Breast epithelium (tissue), 4 donors: ENCODE results near the gene NAA38. TPM values are rescaled to one million over a fixed set of nuclear protein-coding genes. Genes with fewer than 3 reads are reported as not detected.
A peak's percentile ranks its signal among the peaks of the same experiment; 100 is the strongest.

Source experiments
- DNase-seq, 2 donors: peaks; one replicate each; pipeline ENCODE4 v3.0.0-alpha.2; 2019; ENCODE audit warnings: low spot score in 2 of 2
- H3K27ac ChIP-seq, 2 donors: fragments of 200-600 bp; sonication (generic) in 1 of 2; one replicate each; pipeline ENCODE4 v1.5.1; 2016 to 2019; ENCODE audit warnings: mild to moderate bottlenecking in 1 of 2
- H3K27me3 ChIP-seq, 2 donors: fragments of 200-600 bp; sonication (generic) in 1 of 2; one replicate each; pipeline versions ENCODE4 v1.5.1 to v1.6.0; 2017 to 2019; ENCODE audit warnings: control low read depth in 1 of 2, mild to moderate bottlenecking in 1 of 2
- H3K36me3 ChIP-seq: fragments of 200-600 bp; one replicate; pipeline ENCODE4 v1.5.1; 2019
- H3K4me1 ChIP-seq, 2 donors: fragments of 200-600 bp; sonication (generic); one replicate each; pipeline ENCODE4 v1.5.1; 2016 to 2019; ENCODE audit warnings: control low read depth in 1 of 2
- H3K4me3 ChIP-seq, 3 donors: fragments of 200-600 bp; sonication (generic); 1 replicate in 2 of 3; 2 replicates in 1 of 3; pipeline ENCODE4 v1.5.1; 2016 to 2019; ENCODE audit warnings: mild to moderate bottlenecking in 3 of 3, moderate library complexity in 2 of 3
- H3K9me3 ChIP-seq, 2 donors: fragments of 200-600 bp; sonication (generic) in 1 of 2; one replicate each; pipeline ENCODE4 v1.5.1; 2016 to 2019; ENCODE audit warnings: control low read depth in 1 of 2
- CTCF ChIP-seq, 3 donors: fragments of 450-650 bp; IDR thresholded peaks; one replicate each; pipeline ENCODE4 v1.5.1; 2016 to 2017; ENCODE audit warnings: antibody characterized with exemption in 3 of 3, mild to moderate bottlenecking in 3 of 3, moderate library complexity in 3 of 3
- POLR2A ChIP-seq: fragments of 450-650 bp; IDR thresholded peaks from one replicate; pipeline ENCODE4 v1.6.1; 2016; ENCODE audit warnings: antibody characterized with exemption, mild to moderate bottlenecking, moderate library complexity
- POLR2AphosphoS5 ChIP-seq, 3 donors: sonication (generic); formaldehyde crosslinking; IDR thresholded peaks; one replicate each; pipeline ENCODE4 v1.6.1; 2017; ENCODE audit warnings: antibody characterized with exemption in 3 of 3
- intact Hi-C: fragments of 100-400 bp; cut with DNase I; formaldehyde crosslinking; loops from one replicate; pipeline ENCODE4 v1.15.1; 2023; ENCODE audit warnings: low total_unique reads
- total RNA-seq, 3 donors: library from RNA; depleted of rRNA; stranded (reverse); fragments of >200 nt; gene quantifications; one replicate each; pipeline ENCODE4 v1.1.0, GENCODE V29; 2016

NAA38 gene
- total RNA-seq, 3 donors from 2014 or later = 84.7 to 92.4 (median 89.9) TPM

GRCh38 chr17:7852262-7852670, 5.1 kb downstream of the NAA38 start:
- peak overlapping the region; percentile 35 to 44 for H3K27ac ChIP-seq
- no peaks in the 10 kb centered on the region for H3K27me3 ChIP-seq
- intact Hi-C loops = no loop called here
- DNase-seq = no peak
- H3K4me3 ChIP-seq = peak overlapping the region in 1 of 3 donors; percentile 34
- H3K4me1 ChIP-seq = peaks cover 8 to 9% of the 10 kb centered on the region in 2 donors
- no peaks in the 10 kb centered on the region for H3K9me3 ChIP-seq
- TF ChIP-seq CTCF (IDR thresholded peaks at IDR 0.05) (no peak), POLR2AphosphoS5 (IDR thresholded peaks at IDR 0.05) (no peak), POLR2A (no peak)
- no peaks in the 10 kb centered on the region for H3K36me3 ChIP-seq

GRCh38 chr17:7851438-7852261, 5.7 kb downstream of the NAA38 start:
- H3K27me3 ChIP-seq = no peaks in the 10 kb centered on the region
- peaks cover 8 to 9% of the 10 kb centered on the region in 2 donors for H3K4me1 ChIP-seq
- no peaks in the 10 kb centered on the region for H3K9me3 ChIP-seq
- H3K36me3 ChIP-seq = no peaks in the 10 kb centered on the region
- DNase-seq = peak; percentile 80 to 92
- H3K4me3 ChIP-seq = peak overlapping the region in 2 of 3 donors; percentile 20 to 34
- intact Hi-C loops = no loop called here
- peak overlapping the region; percentile 35 to 44 for H3K27ac ChIP-seq
- no peak for TF ChIP-seq POLR2A
- peak; percentile 62 to 73 (median 70) for TF ChIP-seq POLR2AphosphoS5 (IDR thresholded peaks at IDR 0.05)
- TF ChIP-seq CTCF (IDR thresholded peaks at IDR 0.05) = peak; percentile 97 to 99 (median 98)

- Histone ChIP-seq H3K4me1 (peaks cover 5 to 6% of the 10 kb centered on the region in 2 donors), H3K4me3 (peak overlapping the region in 1 of 3 donors; percentile 34), H3K9me3 (no peaks in the 10 kb centered on the region), H3K27me3 (no peaks in the 10 kb centered on the region), H3K36me3 (no peaks in the 10 kb centered on the region), H3K27ac (no peak overlapping the region)
- intact Hi-C loops = no loop called here
- no peak for TF ChIP-seq CTCF (IDR thresholded peaks at IDR 0.05)
- no peak for TF ChIP-seq POLR2A
- TF ChIP-seq POLR2AphosphoS5 (IDR thresholded peaks at IDR 0.05) = no peak
- DNase-seq = no peak
Observed at GRCh38 chr17:7850701-7851437, 6.5 kb downstream of the NAA38 start.

- no peak for DNase-seq
- intact Hi-C loops = no loop called here
- peaks cover 6 to 10% of the 10 kb centered on the region in 2 donors for H3K4me1 ChIP-seq
- H3K27me3 ChIP-seq = no peaks in the 10 kb centered on the region
- no peak overlapping the region for H3K27ac ChIP-seq
- no peak overlapping the region for H3K4me3 ChIP-seq
- no peaks in the 10 kb centered on the region for H3K9me3 ChIP-seq
- H3K36me3 ChIP-seq = no peaks in the 10 kb centered on the region
- TF ChIP-seq POLR2AphosphoS5 (IDR thresholded peaks at IDR 0.05) = no peak
- no peak for TF ChIP-seq CTCF (IDR thresholded peaks at IDR 0.05)
- TF ChIP-seq POLR2A = no peak
Observed at GRCh38 chr17:7849751-7850504, 7.4 kb downstream of the NAA38 start.
